K562 (cell line): ENCODE data around the gene GNAT3. TPM values are rescaled to one million over a fixed set of nuclear protein-coding genes. Genes with fewer than 3 reads are reported as not detected.

Experiments
- ATAC-seq: fragments of 200-7000 bp; cut with Tn5 transposase; 3 replicates; pipeline ENCODE4 v1.9.1; 2020; ENCODE audit warnings: moderate library complexity
- BruUV-seq: library from RNA; stranded (reverse); fragments of 400-500 nt; replicated peaks from 2 replicates; lab custom pipeline; 2021; lab: Mats Ljungman, UMichigan
- CTCF ChIA-PET: fragments of 300-600 bp; formaldehyde crosslinking; extraction: SDS; loops from one replicate; lab custom pipeline; 2021; ENCODE audit warnings: low intra/inter-chr PET ratio; lab: Yijun Ruan, JAX
- POLR2A ChIA-PET: fragments of 300-600, 350-650 bp; sonication (Branson Sonifier 250); formaldehyde crosslinking; extraction: SDS; loops from one replicate; lab custom pipeline; 2021; ENCODE audit warnings: antibody characterized with exemption, inconsistent platforms; lab: Yijun Ruan, JAX
- DNase-seq, 4 experiments: peaks; one replicate each; pipeline versions ENCODE4 v3.0.0 to v3.0.0-alpha.2; 2011 to 2018; ENCODE audit warnings: low spot score in 3 of 4, mixed read lengths in 3 of 4; ENCODE audit errors: extremely low read depth in 1 of 4
- FAIRE-seq: peaks from 2 replicates; lab custom pipeline; 2011; peaks lifted over from hg19 to GRCh38; lab: Jason Lieb, UNC
- H2AFZ ChIP-seq: 2 replicates; pipeline ENCODE4 v1.6.0; 2011; ENCODE audit warnings: low read depth, low read length, control low read depth, inconsistent platforms
- H3K27ac ChIP-seq: fragments of 200-600 bp; 3 replicates; pipeline ENCODE4 v1.8.0; 2011; ENCODE audit warnings: low read depth, mild to moderate bottlenecking, control low read depth, inconsistent platforms, low read length, moderate library complexity, mixed read lengths; ENCODE audit errors: extremely low read depth
- H3K27me3 ChIP-seq, 2 experiments: fragments of 300-600 bp in 1 of 2; 2 replicates in 1 of 2; 3 replicates in 1 of 2; pipeline versions ENCODE4 v1.6.0 to v1.8.0; 2011; ENCODE audit warnings: inconsistent platforms in 2 of 2, low read length in 2 of 2, mild to moderate bottlenecking in 1 of 2, mixed read lengths in 1 of 2, moderate library complexity in 1 of 2; ENCODE audit not compliant: control insufficient read depth in 2 of 2, insufficient read depth in 2 of 2
- H3K36me3 ChIP-seq: fragments of 300-600 bp; 3 replicates; pipeline ENCODE4 v1.8.0; 2011; ENCODE audit warnings: mild to moderate bottlenecking, low read length, inconsistent platforms; ENCODE audit not compliant: control insufficient read depth, insufficient read depth
- H3K4me1 ChIP-seq, 2 experiments: fragments of 200-600 bp in 1 of 2; replicated peaks in 1 of 2; 2 replicates in 1 of 2; 3 replicates in 1 of 2; pipeline versions ENCODE4 v1.5.1 to v1.8.0; 2011; ENCODE audit warnings: inconsistent platforms in 2 of 2, low read length in 2 of 2, mild to moderate bottlenecking in 1 of 2, mixed read lengths in 1 of 2, moderate library complexity in 1 of 2; ENCODE audit not compliant: control insufficient read depth in 2 of 2, insufficient read depth in 2 of 2
- H3K4me2 ChIP-seq: 2 replicates; pipeline ENCODE4 v1.6.1; 2011; ENCODE audit warnings: low read length, control low read depth, inconsistent platforms, mixed read lengths; ENCODE audit not compliant: insufficient read depth
- H3K4me3 ChIP-seq: fragments of 200-600 bp; sonication (generic), shearing (Covaris generic); 2 replicates; pipeline ENCODE4 v1.5.1; 2016; ENCODE audit warnings: control low read depth, inconsistent platforms
- H3K79me2 ChIP-seq: fragments of 200-600 bp; 3 replicates; pipeline ENCODE4 v1.8.0; 2011; ENCODE audit warnings: low read length, inconsistent platforms; ENCODE audit not compliant: control insufficient read depth, insufficient read depth
- H3K9ac ChIP-seq, 2 experiments: 2 replicates each; pipeline versions ENCODE4 v1.6.0 to v1.6.1; 2011; ENCODE audit warnings: low read depth in 2 of 2, low read length in 2 of 2, control low read depth in 1 of 2, inconsistent platforms in 1 of 2, mild to moderate bottlenecking in 1 of 2, mixed read lengths in 1 of 2; ENCODE audit not compliant: insufficient read depth in 1 of 2
- H3K9me1 ChIP-seq: one replicate; pipeline ENCODE4 v1.6.0; 2011; ENCODE audit warnings: inconsistent platforms, mild to moderate bottlenecking, low read length, moderate library complexity; ENCODE audit not compliant: control insufficient read depth, insufficient read depth
- H3K9me3 ChIP-seq: replicated peaks from 2 replicates; pipeline ENCODE4 v1.5.1; 2011; ENCODE audit warnings: low read depth, low read length, inconsistent platforms; ENCODE audit not compliant: control insufficient read depth, insufficient read depth
- H4K20me1 ChIP-seq: replicated peaks from 2 replicates; pipeline ENCODE4 v1.6.1; 2011; ENCODE audit warnings: low read length, inconsistent platforms, mixed read lengths; ENCODE audit not compliant: control insufficient read depth, insufficient read depth
- DIDO1 ChIP-seq: fragments of 450-650 bp; IDR thresholded peaks from 2 replicates; pipeline ENCODE4 v1.6.1; 2016; ENCODE audit warnings: low read depth, missing biosample characterization, missing genetic modification characterization
- NELFE ChIP-seq: IDR thresholded peaks from 2 replicates; pipeline ENCODE4 v1.6.1; 2011; ENCODE audit warnings: mild to moderate bottlenecking; ENCODE audit not compliant: insufficient read depth, insufficient read length
- SMARCB1 ChIP-seq: IDR thresholded peaks from 2 replicates; pipeline ENCODE4 v1.6.1; 2011; ENCODE audit warnings: improper control_type of control experiment, low read depth; ENCODE audit not compliant: insufficient read length
- SMARCC2 ChIP-seq: fragments of 450-650 bp; IDR thresholded peaks from 2 replicates; pipeline ENCODE4 v1.6.1; 2017; ENCODE audit warnings: antibody characterized with exemption, moderate library complexity, mild to moderate bottlenecking, low read depth
- ZBTB12 ChIP-seq: fragments of 250-450 bp; sonication (Bioruptor Pico); IDR thresholded peaks from 2 replicates; pipeline ENCODE4 v1.4.0; 2020
- ZNF384 ChIP-seq: IDR thresholded peaks from 2 replicates; pipeline ENCODE4 v1.6.1; 2012; ENCODE audit warnings: low read depth, low read length, improper control_type of control experiment
- ZNF778 ChIP-seq: fragments of 450-650 bp; formaldehyde crosslinking; IDR thresholded peaks from 2 replicates; pipeline ENCODE4 v1.4.0; 2020; ENCODE audit warnings: mild to moderate bottlenecking, moderate library complexity
- WGBS: fragments of 100-300 bp; shearing (Covaris generic); methylation state at CpG from one replicate; pipeline ENCODE4 v1.1.6; 2016; ENCODE audit warnings: low coverage, mixed read lengths; ENCODE audit not compliant: insufficient coverage; ENCODE audit errors: missing lambda C conversion rate; 5-methylcytosine and 5-hydroxymethylcytosine counted together
- in situ Hi-C: fragments of 300-500 bp; cut with MboI; formaldehyde crosslinking; loops from 4 replicates; pipeline ENCODE4 v1.15.0; 2018; ENCODE audit warnings: inconsistent platforms, mixed read lengths
- intact Hi-C: fragments of 100-400 bp; cut with micrococcal nuclease; formaldehyde crosslinking; loops from 2 replicates; pipeline ENCODE4 v1.14.2; 2022
- polyA plus RNA-seq, 8 experiments: library from polyadenylated mRNA; depleted of rRNA in 4 of 8; stranded (reverse) in 5 of 8; unstranded in 3 of 8; fragments of >200 nt; fragmentation: Nextera tagmentation in 2 of 8; fragmentation: Illumina TruSeq in 1 of 8; extraction: Ambion mirVana in 2 of 8; extraction: Trizol in 1 of 8; gene quantifications; 2 replicates each; pipeline versions ENCODE4 v1.2.1 to v1.2.3, GENCODE V29; 2011 to 2014; ENCODE audit warnings: inconsistent platforms in 1 of 8, missing spikeins in 1 of 8
- total RNA-seq, 7 experiments: library from RNA; depleted of rRNA in 6 of 7; stranded (reverse); fragments of >200 nt in 6 of 7; fragmentation: Illumina TruSeq in 2 of 7; extraction: Trizol in 2 of 7; gene quantifications; 2 replicates each; pipeline versions ENCODE4 v1.2.1 to v1.2.3, GENCODE V29; 2011 to 2021; ENCODE audit warnings: low replicate concordance in 1 of 7

GNAT3 gene
- total and polyA plus RNA-seq, 9 of the 15 experiments (the other 6 are each of a cell fraction or from before 2014, with no cell fraction given), result not detected

GRCh38 chr7:80443325-80443724 lies 68.5 kb downstream of the GNAT3 start (continued):
- TF ChIP-seq ZBTB12, result no peak
- TF ChIP-seq SMARCC2, result no peak
- TF ChIP-seq NELFE, result no peak
- TF ChIP-seq ZNF778, result no peak
- TF ChIP-seq SMARCB1, result no peak
- TF ChIP-seq ZNF384, result no peak

- Histone ChIP-seq H3K4me2 (no peak overlapping the region), H3K4me3 (no peak overlapping the region), H3K4me1 (no peaks in the 10 kb centered on the region), H3K27ac (no peak overlapping the region), H3K9me3 (no peaks in the 10 kb centered on the region), H3K9ac (no peak overlapping the region), H3K79me2 (no peaks in the 10 kb centered on the region), H2AFZ (no peak overlapping the region)
- DNase-seq, result no peak
- ATAC-seq, result no peak
- no peak for FAIRE-seq
- WGBS, result 0% methylated on average over 2 of the region's 2 CpGs
- BruUV-seq, result no TSS peak
- no peak for TF ChIP-seq DIDO1 (tag)
- TF ChIP-seq, all 486 proteins: peak for 0
- in situ Hi-C loops, result no loop called here
- no peaks in the 10 kb centered on the region for H3K36me3 ChIP-seq
- H3K27me3 ChIP-seq, result no peaks in the 10 kb centered on the region
- intact Hi-C loops, result no loop called here
- ChIA-PET POLR2A (no interaction called here), CTCF (no interaction called here)
- H4K20me1 ChIP-seq, result no peaks in the 10 kb centered on the region
- no peaks in the 10 kb centered on the region for H3K9me1 ChIP-seq
Observed at GRCh38 chr7:80440883-80441282, 71.0 kb downstream of the GNAT3 start.
